Measurements from ENCODE around the gene GPR55. TPM values are rescaled to one million over a fixed set of nuclear protein-coding genes. Genes with fewer than 3 reads are reported as not detected.

Gene GPR55
- total RNA-seq, 1 experiment from 2014 or later = not detected

- POLR2A ChIA-PET = no interaction called here
These were observed 17.5 kb downstream of the GPR55 start for GRCh38 chr2:230907361-230908091.

DNA sequence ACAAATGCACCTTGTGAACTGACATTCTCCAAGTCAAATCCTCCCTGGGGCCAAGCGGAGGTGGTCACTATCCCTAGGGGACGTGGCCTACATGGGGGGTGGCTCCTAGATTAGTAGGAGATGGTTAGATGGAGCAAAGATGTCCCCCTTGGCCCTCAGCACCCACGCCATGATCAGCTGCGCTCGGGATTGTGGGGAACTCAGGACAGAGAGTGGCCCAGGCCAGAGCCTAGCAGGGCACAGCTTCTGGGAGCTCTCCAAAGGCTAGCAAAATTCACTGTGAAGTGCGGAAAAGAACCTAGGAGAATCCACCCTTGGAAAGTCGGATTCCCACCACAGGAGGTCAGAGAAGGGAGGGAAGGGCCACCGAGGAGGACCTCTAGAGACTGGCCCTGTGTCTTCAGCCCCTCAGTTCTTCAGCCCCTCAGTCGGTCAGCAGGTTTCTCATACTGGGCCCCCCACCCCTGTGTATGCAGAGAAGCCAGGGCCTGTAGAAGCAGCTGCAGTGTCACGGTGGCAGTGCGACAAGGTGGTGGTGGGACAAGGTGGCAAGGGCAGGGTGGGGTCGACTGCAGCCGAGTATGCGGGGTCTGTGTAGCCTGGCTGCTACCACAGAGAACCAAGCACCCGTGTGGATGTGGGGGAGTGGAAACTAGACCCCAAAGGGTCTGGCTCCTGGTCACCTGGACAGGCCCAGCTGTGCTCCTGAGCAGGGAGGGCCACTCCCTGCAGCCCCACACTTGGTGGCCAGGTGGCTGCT lies 18.4 kb downstream of the GPR55 start:
- no peak overlapping the region for H3K4me3 ChIP-seq (replicated peaks in 1 of 2; ENCODE audit: low read depth in 1 of 2, low read length in 2 of 2)
- no peaks in the 10 kb centered on the region for H3K36me3 ChIP-seq (ENCODE audit: control insufficient read depth in 1 of 2, insufficient read depth in 2 of 2, low read length in 2 of 2)
- no TSS peak for BruUV-seq (replicated peaks)
- RAD21 ChIA-PET (ENCODE audit: low non-redundant PET in 1 of 2, low total read pairs in 2 of 2, uncharacterized antibody in 2 of 2, unreplicated experiment in 2 of 2) = no interaction called here
- peak overlapping the region; percentile 61; the same call in 1 of the 2 replicates for H3K4me2 ChIP-seq (ENCODE audit: low read length)
- peaks cover 14% of the 10 kb centered on the region; the same call in 1 of the 2 replicates for H3K27me3 ChIP-seq (ENCODE audit: insufficient read depth, low read length)
- no peak for ATAC-seq
- H2AFZ ChIP-seq (ENCODE audit: low read depth, low read length, poor library complexity, severe bottlenecking) = no peak overlapping the region
- intact Hi-C loops (cut with micrococcal nuclease) = no loop called here
- CTCF ChIA-PET = no interaction called here
- DNase-seq (ENCODE audit: low read depth, low spot score) = no peak
- H3K9ac ChIP-seq (ENCODE audit: low read length) = no peak overlapping the region
- no peaks in the 10 kb centered on the region for H3K9me2 ChIP-seq (ENCODE audit: insufficient read depth)
- H3K27ac ChIP-seq (ENCODE audit: low read depth, low read length) = no peak overlapping the region
- POLR2A ChIA-PET = no interaction called here
- no peaks in the 10 kb centered on the region for H3K79me2 ChIP-seq (ENCODE audit: insufficient read depth, low read length)
- no peaks in the 10 kb centered on the region for H4K20me1 ChIP-seq (ENCODE audit: insufficient read depth)
- H3K9me3 ChIP-seq (ENCODE audit: control insufficient read depth in 1 of 2, insufficient read depth in 1 of 2, low read depth in 1 of 2, low read length in 2 of 2) = no peaks in the 10 kb centered on the region
- H3K4me1 ChIP-seq (ENCODE audit: control insufficient read depth in 1 of 2, insufficient read depth in 2 of 2, low read length in 2 of 2) = peaks cover 28 to 42% of the 10 kb centered on the region in 2 experiments
- TF ChIP-seq, protein P1, sequence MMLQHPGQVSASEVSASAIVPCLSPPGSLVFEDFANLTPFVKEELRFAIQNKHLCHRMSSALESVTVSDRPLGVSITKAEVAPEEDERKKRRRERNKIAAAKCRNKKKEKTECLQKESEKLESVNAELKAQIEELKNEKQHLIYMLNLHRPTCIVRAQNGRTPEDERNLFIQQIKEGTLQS (IDR thresholded peaks at IDR 0.05) = no peak
- TF ChIP-seq REST (IDR thresholded peaks at IDR 0.05; ENCODE audit: low read depth) (no peak), JUND (IDR thresholded peaks at IDR 0.05) (no peak), CTCF (IDR thresholded peaks at IDR 0.05 in 2 of 3, conservative IDR thresholded peaks at IDR 0.05 in 1 of 3; ENCODE audit: borderline replicate concordance in 1 of 3, insufficient read depth in 1 of 3, low read depth in 2 of 3, low read length in 2 of 3) (no peak), YY1 (IDR thresholded peaks at IDR 0.05; ENCODE audit: extremely low read depth, insufficient replicate concordance, low read depth, low read length) (no peak), SRF (IDR thresholded peaks at IDR 0.05; ENCODE audit: low read depth) (no peak)

More at GRCh38 chr2:230907361-230908091, 17.5 kb downstream of the GPR55 start:
- TF ChIP-seq MAX (IDR thresholded peaks at IDR 0.05) (no peak), SRF (IDR thresholded peaks at IDR 0.05; ENCODE audit: low read depth) (no peak), ELF1 (IDR thresholded peaks at IDR 0.05; ENCODE audit: borderline replicate concordance, low read depth) (no peak), RAD21 (IDR thresholded peaks at IDR 0.05; ENCODE audit: low read depth) (no peak), ZNF274 (IDR thresholded peaks at IDR 0.05; ENCODE audit: low read depth, low read length) (no peak), TCF7L2 (IDR thresholded peaks at IDR 0.05; ENCODE audit: borderline replicate concordance, extremely low read depth, insufficient read depth, insufficient read length) (no peak), SIN3A (IDR thresholded peaks at IDR 0.05; ENCODE audit: low read depth) (no peak), ZFX (IDR thresholded peaks at IDR 0.05) (no peak), YY1 (IDR thresholded peaks at IDR 0.05; ENCODE audit: extremely low read depth, insufficient replicate concordance, low read depth, low read length) (no peak), FOSL1 (IDR thresholded peaks at IDR 0.05; ENCODE audit: low read depth) (no peak), EGR1 (IDR thresholded peaks at IDR 0.05; ENCODE audit: low read depth) (no peak)
- Histone ChIP-seq H3K27me3 (ENCODE audit: insufficient read depth, low read length) (peaks cover 13% of the 10 kb centered on the region; the same call in 1 of the 2 replicates), H3K9ac (ENCODE audit: low read length) (no peak overlapping the region), H3K4me3 (replicated peaks in 1 of 2; ENCODE audit: low read depth in 1 of 2, low read length in 2 of 2) (no peak overlapping the region), H3K36me3 (ENCODE audit: control insufficient read depth in 1 of 2, insufficient read depth in 2 of 2, low read length in 2 of 2) (no peaks in the 10 kb centered on the region), H3K9me3 (ENCODE audit: control insufficient read depth in 1 of 2, insufficient read depth in 1 of 2, low read depth in 1 of 2, low read length in 2 of 2) (no peaks in the 10 kb centered on the region), H2AFZ (ENCODE audit: low read depth, low read length, poor library complexity, severe bottlenecking) (no peak overlapping the region), H3K4me2 (ENCODE audit: low read length) (peak overlapping the region; percentile 74), H3K4me1 (ENCODE audit: control insufficient read depth in 1 of 2, insufficient read depth in 2 of 2, low read length in 2 of 2) (peaks cover 28 to 42% of the 10 kb centered on the region in 2 experiments), H3K9me2 (ENCODE audit: insufficient read depth) (no peaks in the 10 kb centered on the region), H3K79me2 (ENCODE audit: insufficient read depth, low read length) (no peaks in the 10 kb centered on the region), H3K27ac (ENCODE audit: low read depth, low read length) (no peak overlapping the region), H4K20me1 (ENCODE audit: insufficient read depth) (no peaks in the 10 kb centered on the region)
- BruUV-seq (replicated peaks) = no TSS peak
- ATAC-seq (no peak), DNase-seq (ENCODE audit: low read depth, low spot score) (no peak)
- intact Hi-C loops (cut with micrococcal nuclease) = no loop called here
- RAD21 ChIA-PET (ENCODE audit: low non-redundant PET in 1 of 2, low total read pairs in 2 of 2, uncharacterized antibody in 2 of 2, unreplicated experiment in 2 of 2) = no interaction called here
- CTCF ChIA-PET = interaction anchor here (1.4 to 2.4 kb wide), 2 partner anchors 17 to 80 kb away, joined by 5 read pairs; no protein-coding TSS in a partner anchor

Measured in HCT116 (cell line).